RWPE2 (cell line): ENCODE data around the gene UBXN11.

Source experiments
- ATAC-seq: fragments of 200-7000 bp; cut with Tn5 transposase; 3 replicates; pipeline ENCODE4 v1.9.1; 2021; ENCODE audit warnings: low read depth
- DNase-seq: peaks from one replicate; pipeline ENCODE4 v3.0.0-alpha.2; 2020; ENCODE audit warnings: low spot score
- H3K27ac ChIP-seq: fragments of 450-650 bp; 2 replicates; pipeline ENCODE4 v1.5.1; 2017; ENCODE audit warnings: mild to moderate bottlenecking; ENCODE audit not compliant: poor library complexity, severe bottlenecking
- H3K27me3 ChIP-seq: fragments of 250-450 bp; sonication (Bioruptor Pico); 2 replicates; pipeline ENCODE4 v1.5.1; 2021; ENCODE audit warnings: mild to moderate bottlenecking, moderate library complexity; ENCODE audit not compliant: insufficient read depth, poor library complexity, severe bottlenecking
- H3K36me3 ChIP-seq: fragments of 250-450 bp; sonication (Bioruptor Pico); 2 replicates; pipeline ENCODE4 v1.5.1; 2020; ENCODE audit warnings: low read depth, mild to moderate bottlenecking, moderate library complexity
- H3K4me1 ChIP-seq: fragments of 250-450 bp; sonication (Bioruptor Pico); 2 replicates; pipeline ENCODE4 v1.5.1; 2021; ENCODE audit warnings: mild to moderate bottlenecking, moderate library complexity; ENCODE audit not compliant: insufficient read depth, poor library complexity, severe bottlenecking
- H3K4me3 ChIP-seq: fragments of 250-450 bp; sonication (Bioruptor Pico); 2 replicates; pipeline ENCODE4 v1.5.1; 2021; ENCODE audit warnings: mild to moderate bottlenecking, moderate library complexity; ENCODE audit not compliant: severe bottlenecking
- H3K9me3 ChIP-seq: fragments of 250-450 bp; sonication (Bioruptor Pico); 2 replicates; pipeline ENCODE4 v1.5.1; 2021; ENCODE audit warnings: mild to moderate bottlenecking, moderate library complexity; ENCODE audit not compliant: severe bottlenecking
- TF ChIP-seq, protein P1 (sequence below): fragments of 450-650 bp; IDR thresholded peaks from one replicate; pipeline ENCODE4 v1.5.1; 2017; ENCODE audit warnings: mild to moderate bottlenecking, moderate library complexity; ENCODE audit not compliant: poor library complexity, severe bottlenecking

Gene UBXN11

DNA sequence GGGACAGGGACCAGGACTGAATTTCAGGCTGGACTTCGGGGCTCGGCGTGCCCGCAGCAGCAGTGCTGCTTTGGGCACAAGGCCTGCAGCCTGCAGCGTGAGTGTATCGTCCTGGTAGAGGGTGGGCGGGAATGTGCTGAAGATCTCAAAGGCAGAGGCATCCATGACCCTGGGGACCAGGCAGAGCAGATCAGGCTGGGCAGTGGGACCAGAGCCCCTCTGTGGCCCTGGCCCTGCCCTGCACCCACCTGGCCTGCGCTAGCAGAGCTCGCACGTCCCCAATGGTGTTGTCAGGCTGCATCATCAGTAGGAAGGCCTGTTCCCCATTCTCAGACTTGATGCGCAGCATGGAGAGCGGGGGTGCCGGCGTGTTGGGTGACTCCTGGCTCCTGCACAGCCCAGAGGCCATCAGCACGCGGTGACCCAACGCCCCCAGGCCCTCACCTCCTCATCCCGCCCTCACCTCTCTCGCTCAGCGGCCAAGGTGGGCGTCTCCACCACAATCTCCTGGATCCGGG, 24.0 kb downstream of the UBXN11 start:
- no peak for ATAC-seq
- no peak overlapping the region for H3K27ac ChIP-seq

DNA sequence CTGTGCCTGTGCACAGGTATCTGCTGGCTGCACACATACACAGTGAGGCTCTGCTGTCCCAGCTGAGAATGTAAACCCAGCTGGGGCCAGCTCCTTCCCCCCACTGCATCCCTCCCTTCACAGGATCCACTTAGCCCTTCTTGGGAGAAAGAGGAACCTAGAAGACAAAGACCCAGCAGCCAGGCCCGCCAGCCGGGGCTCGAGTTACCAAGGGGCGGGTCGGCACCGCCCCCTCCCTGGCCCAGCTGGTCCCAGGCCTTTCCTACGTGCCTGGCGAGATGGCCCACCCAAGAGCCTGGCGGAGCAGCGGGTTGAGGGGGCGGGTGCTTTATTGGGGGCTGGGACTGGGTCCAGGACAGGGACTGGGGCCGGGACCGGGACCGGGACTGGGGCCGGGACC, 24.5 kb downstream of the UBXN11 start:
- Histone ChIP-seq H3K4me3 (no peak overlapping the region), H3K36me3 (peaks cover 21% of the 10 kb centered on the region), H3K27me3 (no peaks in the 10 kb centered on the region), H3K9me3 (no peaks in the 10 kb centered on the region), H3K4me1 (peaks cover 35% of the 10 kb centered on the region), H3K27ac (peak overlapping the region; percentile 91)
- TF ChIP-seq, protein P1, sequence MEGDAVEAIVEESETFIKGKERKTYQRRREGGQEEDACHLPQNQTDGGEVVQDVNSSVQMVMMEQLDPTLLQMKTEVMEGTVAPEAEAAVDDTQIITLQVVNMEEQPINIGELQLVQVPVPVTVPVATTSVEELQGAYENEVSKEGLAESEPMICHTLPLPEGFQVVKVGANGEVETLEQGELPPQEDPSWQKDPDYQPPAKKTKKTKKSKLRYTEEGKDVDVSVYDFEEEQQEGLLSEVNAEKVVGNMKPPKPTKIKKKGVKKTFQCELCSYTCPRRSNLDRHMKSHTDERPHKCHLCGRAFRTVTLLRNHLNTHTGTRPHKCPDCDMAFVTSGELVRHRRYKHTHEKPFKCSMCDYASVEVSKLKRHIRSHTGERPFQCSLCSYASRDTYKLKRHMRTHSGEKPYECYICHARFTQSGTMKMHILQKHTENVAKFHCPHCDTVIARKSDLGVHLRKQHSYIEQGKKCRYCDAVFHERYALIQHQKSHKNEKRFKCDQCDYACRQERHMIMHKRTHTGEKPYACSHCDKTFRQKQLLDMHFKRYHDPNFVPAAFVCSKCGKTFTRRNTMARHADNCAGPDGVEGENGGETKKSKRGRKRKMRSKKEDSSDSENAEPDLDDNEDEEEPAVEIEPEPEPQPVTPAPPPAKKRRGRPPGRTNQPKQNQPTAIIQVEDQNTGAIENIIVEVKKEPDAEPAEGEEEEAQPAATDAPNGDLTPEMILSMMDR = no peak
- ATAC-seq (no peak), DNase-seq (no peak)

More for the DNA sequence above, 24.0 kb downstream of the UBXN11 start:
- Histone ChIP-seq H3K9me3 (no peaks in the 10 kb centered on the region), H3K36me3 (peaks cover 17% of the 10 kb centered on the region), H3K4me3 (no peak overlapping the region), H3K27me3 (no peaks in the 10 kb centered on the region), H3K4me1 (peaks cover 31% of the 10 kb centered on the region)
- DNase-seq = no peak
- TF ChIP-seq, protein P1 = no peak

DNA sequence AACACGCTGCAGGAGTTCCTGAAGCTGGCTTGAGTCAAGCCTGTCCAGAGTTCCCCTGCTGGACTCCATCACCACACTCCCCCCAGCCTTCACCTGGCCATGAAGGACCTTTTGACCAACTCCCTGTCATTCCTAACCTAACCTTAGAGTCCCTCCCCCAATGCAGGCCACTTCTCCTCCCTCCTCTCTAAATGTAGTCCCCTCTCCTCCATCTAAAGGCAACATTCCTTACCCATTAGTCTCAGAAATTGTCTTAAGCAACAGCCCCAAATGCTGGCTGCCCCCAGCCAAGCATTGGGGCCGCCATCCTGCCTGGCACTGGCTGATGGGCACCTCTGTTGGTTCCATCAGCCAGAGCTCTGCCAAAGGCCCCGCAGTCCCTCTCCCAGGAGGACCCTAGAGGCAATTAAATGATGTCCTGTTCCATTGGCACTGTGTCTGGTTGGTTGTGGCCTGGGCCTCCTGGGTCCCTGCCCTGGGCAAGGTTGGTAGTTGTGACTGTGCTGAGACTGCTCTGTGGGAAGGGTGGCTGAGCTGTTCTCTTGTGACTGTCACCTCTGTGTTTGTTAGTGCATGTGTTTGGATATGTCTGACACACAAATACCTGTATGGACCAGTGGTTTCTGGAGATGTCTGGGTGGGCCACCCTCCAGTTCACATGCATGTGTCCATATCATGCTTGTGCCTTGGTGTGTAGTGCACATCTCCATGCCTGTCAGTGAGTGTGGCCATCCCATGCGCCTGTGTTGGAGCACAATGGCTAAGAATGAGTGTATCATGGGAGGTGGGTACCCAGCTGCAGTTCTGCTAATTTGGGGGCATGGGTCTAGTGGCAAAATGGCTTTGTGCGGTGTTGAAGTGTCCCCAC, 25.1 kb downstream of the UBXN11 start:
- H3K36me3 ChIP-seq = peaks cover 28% of the 10 kb centered on the region
- ATAC-seq = no peak
- DNase-seq = no peak
- H3K27ac ChIP-seq = peak overlapping the region; percentile 91
- H3K4me3 ChIP-seq = no peak overlapping the region
- no peaks in the 10 kb centered on the region for H3K27me3 ChIP-seq
- TF ChIP-seq, protein P1 = no peak
- peaks cover 41% of the 10 kb centered on the region for H3K4me1 ChIP-seq
- no peaks in the 10 kb centered on the region for H3K9me3 ChIP-seq

DNA sequence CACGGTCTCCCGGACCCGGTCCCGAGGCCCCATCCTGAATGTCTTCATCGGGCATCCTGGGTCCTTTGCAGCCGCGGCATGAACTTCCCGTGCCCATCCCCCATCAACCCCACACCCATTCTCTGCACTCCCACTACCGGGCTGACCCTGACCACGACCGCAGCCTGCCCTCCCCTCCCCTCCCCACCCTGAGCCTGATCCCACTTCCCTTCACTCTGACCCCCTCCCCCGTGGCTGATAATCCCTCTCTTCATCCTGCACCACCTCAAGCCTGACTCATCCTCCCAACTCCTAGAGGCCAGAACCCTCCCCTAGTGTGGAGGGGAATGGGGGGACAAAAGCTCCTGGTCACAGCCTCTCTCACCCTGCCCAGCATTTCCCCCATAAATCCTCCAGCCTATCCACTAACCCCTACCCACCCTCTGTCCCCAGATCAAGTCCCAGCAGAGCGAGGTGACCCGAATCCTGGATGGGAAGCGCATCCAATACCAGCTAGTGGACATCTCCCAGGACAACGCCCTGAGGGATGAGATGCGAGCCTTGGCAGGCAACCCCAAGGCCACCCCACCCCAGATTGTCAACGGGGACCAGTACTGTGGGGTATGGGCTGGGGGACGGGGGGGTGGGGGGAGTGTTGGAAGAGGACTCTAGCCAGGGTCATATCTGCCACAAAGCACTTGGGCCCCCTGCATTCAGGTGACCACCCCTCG, 25.9 kb downstream of the UBXN11 start:
- TF ChIP-seq, protein P1 = no peak
- Histone ChIP-seq H3K4me3 (peak overlapping the region; percentile 57), H3K27ac (peak overlapping the region; percentile 91), H3K27me3 (no peaks in the 10 kb centered on the region), H3K36me3 (peaks cover 28% of the 10 kb centered on the region), H3K9me3 (no peaks in the 10 kb centered on the region), H3K4me1 (peaks cover 50% of the 10 kb centered on the region)
- 0 out of 3 replicates have a peak, but pooled peaks have one; percentile 2 for ATAC-seq
- DNase-seq = peak; percentile 56
